ENCODE data around the gene MAP2K7.

- TF ChIP-seq TCF4 (CRISPR knock-in tag; IDR thresholded peaks at IDR 0.05; ENCODE audit: borderline replicate concordance), result no peak
- no peak for TF ChIP-seq ZNF70 (CRISPR knock-in tag; IDR thresholded peaks at IDR 0.05)
- no peak for TF ChIP-seq CREB5 (CRISPR knock-in tag; IDR thresholded peaks at IDR 0.05; ENCODE audit: low read depth)
- TF ChIP-seq POU6F1 (CRISPR knock-in tag; IDR thresholded peaks at IDR 0.05; ENCODE audit: borderline replicate concordance, low read depth), result no peak
- TF ChIP-seq TSHZ2 (CRISPR knock-in tag; IDR thresholded peaks at IDR 0.05), result no peak
- TF ChIP-seq RARB (CRISPR knock-in tag; IDR thresholded peaks at IDR 0.05), result no peak
- no peak for TF ChIP-seq PATZ1 (CRISPR knock-in tag; IDR thresholded peaks at IDR 0.05; ENCODE audit: borderline replicate concordance)
- TF ChIP-seq ZC3H10 (CRISPR knock-in tag; IDR thresholded peaks at IDR 0.05), result no peak
Observed at GRCh38 chr19:7881910-7882309, 21.8 kb upstream of the MAP2K7 start.
